IPS-15b (cell line): ENCODE results near the gene DZIP1.

Experiments used
- H3K27me3 ChIP-seq: one replicate; pipeline ENCODE4 v1.6.1; 2013; ENCODE audit warnings: low read length; ENCODE audit not compliant: control insufficient read depth, insufficient read depth
- H3K36me3 ChIP-seq: one replicate; pipeline ENCODE4 v1.6.1; 2013; ENCODE audit warnings: low read length; ENCODE audit not compliant: control insufficient read depth, insufficient read depth
- H3K4me1 ChIP-seq: one replicate; pipeline ENCODE4 v1.6.1; 2013; ENCODE audit warnings: mild to moderate bottlenecking, low read length; ENCODE audit not compliant: control insufficient read depth, insufficient read depth
- H3K4me3 ChIP-seq: one replicate; pipeline ENCODE4 v1.5.1; 2013; ENCODE audit warnings: low read depth, low read length
- H3K9ac ChIP-seq: one replicate; pipeline ENCODE4 v1.6.1; 2013; ENCODE audit warnings: low read depth, mild to moderate bottlenecking, low read length
- H3K9me3 ChIP-seq: one replicate; pipeline ENCODE4 v1.6.1; 2013; ENCODE audit warnings: mild to moderate bottlenecking, low read length; ENCODE audit not compliant: control insufficient read depth, insufficient read depth

The DZIP1 gene

GRCh38 chr13:95536632-95537241 lies 107.8 kb downstream of the DZIP1 start:
- Histone ChIP-seq H3K4me3 (no peak overlapping the region), H3K27me3 (no peaks in the 10 kb centered on the region), H3K9me3 (no peaks in the 10 kb centered on the region), H3K4me1 (peaks cover 12% of the 10 kb centered on the region), H3K9ac (no peak overlapping the region), H3K36me3 (no peaks in the 10 kb centered on the region)

DNA sequence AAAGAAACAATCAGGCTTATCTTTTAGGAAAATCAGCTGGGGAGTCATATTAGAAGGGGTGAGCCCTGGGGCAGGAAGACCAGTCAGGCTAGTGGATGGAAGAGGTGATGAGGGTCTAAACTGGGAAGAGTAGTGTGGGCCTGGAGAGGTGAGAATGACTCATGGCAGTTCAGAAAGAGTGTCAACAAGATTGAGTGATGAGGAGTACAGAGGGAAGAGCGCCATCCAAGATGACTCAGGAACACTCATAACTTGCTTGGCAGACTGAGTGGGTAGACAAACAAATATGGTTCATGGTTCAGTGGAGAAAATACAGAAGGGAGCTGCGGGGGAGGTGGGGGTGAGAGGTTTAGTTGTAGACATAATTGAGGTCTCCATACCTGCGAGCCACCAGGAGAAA lies 109.3 kb downstream of the DZIP1 start:
- Histone ChIP-seq H3K9me3 (no peaks in the 10 kb centered on the region), H3K27me3 (no peaks in the 10 kb centered on the region), H3K4me3 (no peak overlapping the region), H3K9ac (no peak overlapping the region), H3K4me1 (peaks cover 12% of the 10 kb centered on the region), H3K36me3 (no peaks in the 10 kb centered on the region)

GRCh38 chr13:95533545-95534160 lies 110.9 kb downstream of the DZIP1 start:
- Histone ChIP-seq H3K36me3 (no peaks in the 10 kb centered on the region), H3K4me1 (peaks cover 12% of the 10 kb centered on the region), H3K9me3 (no peaks in the 10 kb centered on the region), H3K4me3 (no peak overlapping the region), H3K9ac (no peak overlapping the region), H3K27me3 (no peaks in the 10 kb centered on the region)

DNA sequence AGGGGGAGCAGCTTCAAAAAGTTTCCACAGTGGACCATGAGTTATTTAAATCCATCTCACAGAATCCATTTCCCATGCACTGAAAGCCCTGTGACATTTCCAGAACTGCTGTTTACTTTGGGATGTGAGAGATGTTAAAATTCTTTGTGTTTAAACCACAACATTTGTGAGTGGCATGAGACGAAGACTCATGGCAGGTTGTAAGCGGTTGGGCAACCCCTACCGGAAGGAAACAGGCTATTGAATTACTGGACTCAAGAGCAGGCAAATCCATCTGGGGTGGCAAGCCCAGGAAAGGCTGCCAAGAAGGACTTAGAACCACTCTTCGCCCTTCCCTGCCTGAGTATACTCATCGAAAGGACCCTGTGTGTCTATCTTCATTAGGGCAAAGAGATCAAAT lies 114.3 kb downstream of the DZIP1 start:
- Histone ChIP-seq H3K4me1 (peaks cover 9% of the 10 kb centered on the region), H3K4me3 (no peak overlapping the region), H3K27me3 (no peaks in the 10 kb centered on the region), H3K9ac (no peak overlapping the region), H3K9me3 (no peaks in the 10 kb centered on the region), H3K36me3 (no peaks in the 10 kb centered on the region)
